GM18502 (cell line): ENCODE results near the gene SIPA1L3.

Experiments
- ATAC-seq: cut with Tn5 transposase; IDR thresholded peaks from one replicate; pipeline ENCODE4 v1.9.1; 2021; ENCODE audit warnings: mild to moderate bottlenecking; ENCODE audit not compliant: unreplicated experiment, poor library complexity

Gene SIPA1L3

DNA sequence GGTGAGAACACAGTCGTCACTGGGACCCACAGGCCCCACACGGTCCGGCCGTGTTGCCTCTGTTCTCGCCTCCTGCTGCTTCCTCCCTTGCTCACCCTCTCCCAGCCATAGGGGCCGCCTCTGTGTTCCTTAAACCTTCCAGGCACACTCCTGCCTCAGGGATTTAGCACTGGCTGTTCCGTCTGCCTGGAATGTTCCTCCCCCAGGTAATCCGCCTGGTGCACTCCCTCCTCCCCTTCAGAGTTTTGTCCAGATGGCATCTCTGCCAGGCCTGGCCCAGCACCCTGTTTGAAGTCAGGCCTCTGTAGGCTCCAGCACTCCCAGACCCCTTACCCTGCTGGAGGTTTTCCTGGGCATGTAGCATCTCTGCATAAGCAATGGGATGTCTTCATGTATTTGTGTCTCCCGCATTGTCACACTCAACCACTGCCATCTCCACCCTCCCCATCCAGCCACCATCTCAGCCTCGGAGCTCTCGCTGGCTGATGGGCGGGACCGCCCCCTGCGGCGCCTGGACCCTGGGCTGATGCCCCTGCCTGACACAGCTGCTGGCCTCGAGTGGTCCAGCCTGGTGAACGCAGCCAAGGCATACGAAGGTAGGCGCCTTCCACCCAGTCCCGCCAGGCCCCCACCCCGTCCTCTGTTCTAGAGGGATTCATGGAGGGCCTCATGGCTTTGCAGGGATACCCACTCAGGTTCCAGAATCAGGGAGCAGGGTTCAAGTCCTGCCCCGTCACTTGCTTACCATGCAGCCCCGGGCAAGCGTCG is 291.1 kb downstream of the SIPA1L3 start:
- ATAC-seq = no peak

DNA sequence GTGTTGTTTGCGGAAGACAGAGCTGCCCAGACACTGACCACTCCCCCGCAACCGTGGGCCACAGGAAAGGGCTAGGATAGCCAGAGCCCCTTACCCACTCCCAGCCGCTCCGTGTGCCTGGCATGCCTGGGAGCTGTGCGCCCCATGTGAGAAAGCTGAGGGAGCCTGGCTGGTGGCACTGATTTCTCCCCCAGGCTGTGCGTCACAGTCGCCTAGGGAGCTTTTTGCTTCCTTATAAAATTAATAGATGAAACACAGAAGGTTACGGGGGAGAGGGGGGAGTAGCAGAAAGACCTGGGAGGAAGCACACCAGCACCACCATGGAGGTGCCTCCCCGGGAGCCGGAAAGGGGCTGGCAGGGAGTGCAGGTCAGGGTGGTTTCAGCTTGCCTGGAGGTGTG is 292.3 kb downstream of the SIPA1L3 start:
- no peak for ATAC-seq

DNA sequence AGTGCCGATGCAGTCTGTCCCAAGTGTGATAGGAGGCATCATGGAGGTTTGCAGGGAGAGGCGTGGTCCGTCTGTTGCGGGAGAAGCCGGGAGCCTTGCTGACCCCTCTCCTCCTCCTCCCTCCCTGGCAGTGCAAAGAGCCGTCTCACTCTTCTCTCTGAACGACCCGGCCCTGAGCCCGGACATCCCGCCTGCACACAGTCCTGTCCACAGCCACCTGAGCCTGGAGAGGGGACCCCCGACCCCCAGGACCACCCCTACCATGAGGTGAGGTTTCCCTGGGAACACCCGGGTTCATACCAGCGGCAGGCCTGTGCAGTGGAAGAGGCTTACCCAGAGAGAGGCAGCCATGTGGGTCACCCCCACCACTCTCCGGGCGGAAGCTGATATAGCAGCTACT is 294.7 kb downstream of the SIPA1L3 start:
- ATAC-seq = no peak

DNA sequence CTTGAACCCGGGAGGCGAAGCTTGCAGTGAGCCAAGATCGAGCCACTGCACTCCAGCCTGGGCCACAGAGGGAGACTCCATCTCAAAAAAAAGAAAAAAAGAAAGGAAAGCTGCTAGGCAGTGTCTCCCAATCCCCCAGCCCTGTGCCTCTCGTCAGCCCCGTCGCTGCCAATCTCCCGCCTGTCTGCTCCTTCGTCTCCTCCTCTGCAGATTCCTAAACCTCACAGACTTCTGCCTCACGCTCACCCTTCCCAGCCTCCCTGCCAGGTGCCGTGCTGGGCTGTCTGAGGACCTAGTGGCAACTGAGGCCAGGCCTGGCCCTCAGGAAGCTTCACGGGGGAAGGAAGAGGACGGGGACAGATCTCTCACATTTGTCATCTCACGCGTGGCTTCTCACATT is 295.5 kb downstream of the SIPA1L3 start:
- no peak for ATAC-seq

DNA sequence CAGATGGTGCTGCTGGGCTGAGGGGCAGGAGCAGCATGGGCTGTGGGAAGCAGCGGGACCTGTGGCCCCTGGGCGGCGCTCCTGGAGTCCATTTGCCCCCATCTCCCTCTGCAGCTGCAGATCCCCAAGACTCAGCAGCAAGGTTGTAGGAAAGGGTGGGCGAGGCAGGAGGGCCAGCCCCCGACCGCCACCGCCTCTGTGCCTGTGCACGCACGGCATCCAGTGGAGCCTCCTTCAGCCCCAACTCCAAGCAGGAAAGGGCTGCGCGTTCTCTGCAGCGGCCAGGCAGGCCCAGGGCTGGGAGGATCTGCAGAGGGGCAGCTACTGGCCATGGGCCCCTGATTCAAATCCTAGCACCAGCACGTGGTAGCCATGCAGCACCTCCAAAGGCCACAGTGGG is 296.2 kb downstream of the SIPA1L3 start:
- no peak for ATAC-seq

DNA sequence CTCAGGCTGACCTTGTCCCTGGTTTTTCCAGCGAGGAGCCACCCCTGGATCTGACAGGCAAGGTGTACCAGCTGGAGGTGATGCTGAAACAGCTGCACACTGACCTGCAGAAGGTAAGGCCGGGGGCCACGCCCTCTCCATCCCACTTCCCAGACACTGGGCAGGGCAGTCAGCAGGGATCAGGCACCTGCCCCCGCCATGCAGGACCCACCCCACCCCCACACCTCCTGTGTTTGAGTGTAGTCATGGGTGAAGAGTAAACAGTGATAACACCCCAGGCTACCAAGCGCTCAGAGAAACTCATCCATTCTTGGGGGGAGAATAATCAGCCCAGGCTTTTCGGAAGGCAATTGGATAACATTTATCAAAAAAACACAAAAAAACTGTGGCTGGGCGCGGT is 297.1 kb downstream of the SIPA1L3 start:
- ATAC-seq = no peak

DNA sequence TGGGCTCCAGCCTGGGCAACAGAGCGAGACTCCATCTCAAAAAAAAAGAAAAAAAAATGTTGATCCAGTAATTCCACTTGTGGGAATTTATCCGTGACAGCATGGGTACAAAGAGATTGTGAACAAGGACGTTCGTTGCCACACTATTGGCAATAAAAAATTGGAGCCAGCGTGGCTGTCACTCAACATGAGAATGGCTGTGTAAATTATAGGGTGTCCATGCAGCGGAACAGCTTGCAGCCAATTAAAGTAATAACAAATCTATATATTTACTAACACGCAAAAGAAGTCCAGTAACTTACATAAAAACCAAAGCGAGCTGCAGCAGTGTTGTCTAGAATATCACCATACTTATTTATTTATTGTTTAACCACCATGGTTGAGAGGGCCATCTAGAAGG is 297.7 kb downstream of the SIPA1L3 start:
- ATAC-seq = no peak

DNA sequence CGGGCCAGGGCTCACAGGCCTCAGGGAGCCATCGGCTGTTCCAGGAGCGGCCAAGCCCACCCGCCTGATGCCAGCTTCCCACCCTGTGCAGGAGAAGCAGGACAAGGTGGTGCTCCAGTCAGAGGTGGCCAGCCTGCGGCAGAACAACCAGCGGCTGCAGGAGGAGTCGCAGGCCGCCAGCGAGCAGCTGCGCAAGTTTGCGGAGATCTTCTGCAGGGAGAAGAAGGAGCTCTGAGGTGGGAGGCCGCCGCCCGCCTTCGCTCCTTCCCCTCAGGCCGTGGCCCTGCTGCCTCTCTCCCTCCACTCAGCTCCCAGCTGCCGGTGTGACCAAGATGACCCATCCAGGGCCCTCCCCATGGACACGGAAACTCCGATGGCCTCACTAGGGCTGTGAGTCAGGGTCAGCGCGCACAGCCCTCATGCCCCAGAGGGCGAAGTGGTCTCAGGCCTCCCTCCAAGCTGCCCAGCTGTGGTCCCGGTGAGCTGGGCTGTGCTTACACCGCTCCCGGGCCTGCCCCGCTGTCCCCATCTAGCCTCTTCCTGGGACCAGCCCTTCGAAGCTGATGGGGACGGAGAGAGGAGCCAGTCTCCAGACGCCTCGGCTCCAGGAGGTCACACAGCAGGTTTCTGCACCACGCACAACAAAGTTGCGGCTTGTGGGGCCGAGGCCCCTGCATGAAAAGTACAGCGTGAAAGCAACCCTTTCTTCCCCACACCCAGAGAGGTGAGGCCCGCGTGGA is 299.2 kb downstream of the SIPA1L3 start:
- no peak for ATAC-seq

DNA sequence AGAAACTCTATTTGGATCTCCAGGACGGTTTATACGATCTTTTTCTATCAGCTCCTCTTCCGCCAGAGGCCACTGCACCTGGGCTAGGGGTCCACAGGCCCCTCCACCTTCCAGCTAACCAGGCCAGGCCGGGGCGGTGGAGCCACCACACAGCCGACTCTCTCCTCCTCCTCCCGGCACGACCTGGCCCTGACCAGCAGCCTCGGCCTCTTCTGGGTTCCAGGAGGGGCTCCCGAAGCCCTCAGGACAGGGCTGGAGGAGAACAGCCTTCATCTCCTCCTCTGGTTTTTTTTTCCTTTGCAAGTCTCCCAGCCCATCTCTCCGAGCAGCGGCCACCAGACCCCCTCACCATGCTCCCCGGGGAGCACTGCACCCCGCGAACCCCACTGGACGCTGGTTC is 299.9 kb downstream of the SIPA1L3 start:
- ATAC-seq = no peak

DNA sequence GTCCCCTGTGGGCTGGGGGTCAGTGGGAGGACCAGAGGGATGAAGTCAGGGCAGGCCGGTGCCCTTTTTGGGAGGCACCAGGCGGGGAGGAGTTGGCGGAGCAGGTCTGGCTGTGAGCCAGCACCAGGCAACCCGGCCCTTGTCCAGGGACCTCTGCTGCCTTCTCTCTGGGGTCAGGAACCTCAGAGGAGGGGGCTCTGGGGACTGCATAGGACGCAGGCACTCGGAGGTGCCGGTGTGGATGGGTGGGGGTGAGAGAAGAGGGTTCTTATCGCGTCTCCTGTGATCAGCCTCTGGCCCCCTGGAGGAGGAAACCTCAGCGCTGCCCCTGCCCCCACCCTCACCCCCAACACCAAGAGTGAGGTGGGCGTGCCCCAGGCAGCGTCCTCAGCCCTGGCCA is 300.5 kb downstream of the SIPA1L3 start:
- ATAC-seq = no peak

DNA sequence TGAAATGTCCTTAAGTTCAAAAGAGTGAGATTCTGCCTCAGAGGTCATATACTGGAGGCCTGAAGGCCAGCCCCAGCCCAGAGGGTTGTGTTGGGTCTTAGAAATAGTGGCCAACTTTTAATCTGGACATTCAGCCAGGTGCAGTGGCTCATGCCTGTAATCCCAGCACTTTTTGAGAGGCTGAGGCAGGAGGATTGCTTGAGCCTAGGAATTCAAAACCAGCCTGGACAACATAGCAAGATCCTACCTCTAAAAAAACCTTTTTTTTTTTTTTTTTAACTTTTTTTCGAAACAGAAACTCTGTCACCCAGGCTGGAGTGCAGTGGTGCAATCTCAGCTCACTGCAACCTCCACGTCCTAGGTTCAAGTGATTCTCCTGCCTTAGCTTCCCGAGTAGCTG is 301.6 kb downstream of the SIPA1L3 start:
- ATAC-seq = no peak

DNA sequence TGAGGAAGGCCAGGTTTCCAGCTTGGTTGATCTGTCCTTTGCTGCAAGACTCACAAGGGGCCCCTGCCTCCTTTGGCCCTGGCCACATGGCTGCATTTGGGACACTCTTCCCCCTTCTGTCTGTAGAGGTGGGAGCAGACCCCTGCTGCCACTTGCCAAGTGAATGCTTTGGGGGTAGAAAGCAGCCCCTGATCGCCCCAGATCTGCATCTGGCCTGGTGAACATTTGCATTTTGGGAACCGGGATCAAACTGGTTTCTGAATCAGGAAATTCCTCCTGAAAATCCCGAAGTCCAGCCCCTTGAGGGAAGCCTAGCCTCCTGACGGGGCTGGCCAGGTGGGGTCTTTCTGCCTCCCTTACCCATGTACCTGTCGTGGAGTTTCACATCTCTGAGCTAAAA is 302.1 kb downstream of the SIPA1L3 start:
- ATAC-seq = no peak

DNA sequence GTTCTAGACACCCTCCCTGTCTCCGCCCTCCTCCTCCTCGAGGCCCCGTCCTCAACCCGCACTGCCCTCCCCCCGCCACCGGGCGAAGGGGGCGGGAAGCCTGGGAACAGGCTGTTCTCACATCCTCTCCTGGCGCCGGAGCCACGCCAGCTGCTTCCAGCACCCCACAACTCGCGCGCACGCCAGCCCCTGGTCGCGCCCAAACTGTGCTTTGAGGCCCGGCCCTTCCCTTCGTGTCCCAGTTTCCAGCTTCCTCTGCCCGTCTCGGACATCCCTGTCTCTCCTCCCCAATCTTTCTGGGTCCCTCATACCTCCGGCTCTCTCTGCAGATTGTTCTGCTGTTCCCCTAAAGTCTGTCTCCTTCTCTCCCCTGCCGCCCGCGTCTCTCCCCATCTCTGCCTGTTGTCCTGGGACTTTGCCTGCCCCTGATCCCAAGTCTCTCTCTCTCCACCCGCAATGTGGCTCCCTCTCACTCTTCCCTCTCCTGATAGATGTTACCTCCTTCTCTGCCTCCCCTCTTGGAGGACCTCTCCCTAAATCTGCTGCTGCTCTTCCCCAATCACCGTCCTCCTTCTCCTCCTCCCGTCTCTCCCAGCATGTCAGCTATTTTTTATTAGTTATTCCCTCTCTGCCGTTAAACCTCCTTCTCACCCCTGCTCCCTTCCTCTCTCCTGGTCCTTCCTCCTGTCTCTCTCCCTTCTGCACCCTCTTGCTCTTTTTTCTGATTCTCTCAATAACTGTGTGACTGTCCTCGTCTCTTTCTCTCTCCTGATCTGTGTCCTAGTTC is 302.9 kb downstream of the SIPA1L3 start:
- ATAC-seq = no peak

DNA sequence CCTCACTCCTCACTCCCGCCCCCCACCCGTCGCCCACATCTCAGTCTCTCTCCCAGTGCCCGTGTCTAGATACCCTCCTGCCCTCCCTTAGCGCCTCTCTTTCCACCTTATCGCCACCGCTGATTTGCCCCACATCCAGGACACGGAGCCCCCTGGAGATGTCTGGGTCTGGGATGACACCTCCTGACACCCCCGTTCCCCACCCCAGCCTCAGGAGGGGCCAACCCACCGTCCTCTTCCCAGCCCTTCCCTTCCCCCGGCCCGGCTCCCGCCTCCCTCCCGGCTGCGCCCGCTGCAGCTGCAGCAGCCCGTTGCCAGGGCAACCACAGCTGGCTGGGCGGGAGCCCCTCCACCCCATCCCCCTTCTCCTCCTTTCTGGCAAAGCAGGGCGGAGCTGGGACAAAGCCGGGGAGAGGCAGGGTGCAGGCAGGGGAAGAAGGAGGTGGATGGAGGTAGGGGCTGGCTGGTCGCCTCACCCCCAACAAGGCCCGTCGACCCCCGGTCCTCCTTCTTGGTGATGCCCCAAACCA is 303.5 kb downstream of the SIPA1L3 start:
- no peak for ATAC-seq

DNA sequence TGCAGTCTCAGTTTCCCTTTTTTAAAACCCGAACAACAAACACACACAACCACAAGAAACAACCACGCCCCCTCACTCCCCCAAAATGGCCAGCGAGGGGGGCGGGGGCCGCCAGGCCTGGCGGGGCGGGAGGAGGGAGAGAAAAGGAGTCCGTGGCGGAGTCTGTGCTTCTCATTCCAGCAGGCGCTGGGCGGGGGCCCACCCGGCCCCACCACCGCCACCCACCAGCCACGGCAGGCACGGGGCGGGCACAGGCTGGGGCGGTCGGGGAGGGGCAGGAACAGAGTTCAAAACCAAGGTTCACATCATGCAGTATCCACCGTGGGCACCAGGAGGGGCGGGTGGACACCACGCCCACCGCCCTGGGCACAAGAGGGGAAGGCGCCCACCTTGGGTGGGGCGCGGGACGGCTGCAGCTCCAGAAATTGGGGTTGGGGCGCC is 304.2 kb downstream of the SIPA1L3 start:
- ATAC-seq = no peak

DNA sequence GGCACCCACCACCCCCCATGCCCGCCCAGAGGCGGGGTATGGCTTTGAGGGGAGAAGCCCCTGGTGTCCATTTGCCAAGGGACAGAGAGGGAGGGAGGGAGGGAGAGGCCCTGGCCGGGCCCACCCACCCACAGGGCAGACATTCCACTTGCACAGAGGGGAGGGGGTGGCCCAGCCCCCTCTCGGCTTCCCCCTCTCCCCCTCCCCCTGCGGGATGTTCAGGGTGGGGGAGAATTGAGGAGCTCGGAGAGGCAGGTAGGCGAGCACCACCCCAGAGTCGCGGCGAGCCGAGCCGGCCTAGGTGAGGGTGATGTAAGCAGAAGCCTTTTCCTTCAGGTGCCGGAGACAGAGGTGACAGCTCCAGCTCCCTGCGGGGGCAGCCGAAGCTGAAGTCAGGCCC is 304.8 kb downstream of the SIPA1L3 start:
- no peak for ATAC-seq

DNA sequence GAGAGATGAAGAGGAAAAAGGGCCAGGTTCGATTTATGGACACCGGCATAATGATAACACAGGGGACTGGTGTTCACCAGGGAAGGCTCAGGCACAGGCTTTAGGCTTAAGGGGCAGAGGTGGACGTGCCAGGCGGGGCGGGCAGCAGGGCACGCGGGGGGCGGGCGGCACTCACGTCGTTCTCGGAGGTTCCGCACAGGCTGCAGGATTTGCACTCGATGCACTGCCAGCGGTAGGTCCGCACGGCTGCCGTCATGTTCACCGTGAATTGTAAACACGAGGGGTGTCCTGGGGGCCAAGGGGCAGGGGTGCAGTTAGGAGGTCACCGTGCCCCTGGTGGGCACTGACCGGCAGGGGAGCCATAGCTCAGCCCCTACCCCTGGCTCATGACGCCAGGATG is 306.5 kb downstream of the SIPA1L3 start:
- ATAC-seq = no peak

DNA sequence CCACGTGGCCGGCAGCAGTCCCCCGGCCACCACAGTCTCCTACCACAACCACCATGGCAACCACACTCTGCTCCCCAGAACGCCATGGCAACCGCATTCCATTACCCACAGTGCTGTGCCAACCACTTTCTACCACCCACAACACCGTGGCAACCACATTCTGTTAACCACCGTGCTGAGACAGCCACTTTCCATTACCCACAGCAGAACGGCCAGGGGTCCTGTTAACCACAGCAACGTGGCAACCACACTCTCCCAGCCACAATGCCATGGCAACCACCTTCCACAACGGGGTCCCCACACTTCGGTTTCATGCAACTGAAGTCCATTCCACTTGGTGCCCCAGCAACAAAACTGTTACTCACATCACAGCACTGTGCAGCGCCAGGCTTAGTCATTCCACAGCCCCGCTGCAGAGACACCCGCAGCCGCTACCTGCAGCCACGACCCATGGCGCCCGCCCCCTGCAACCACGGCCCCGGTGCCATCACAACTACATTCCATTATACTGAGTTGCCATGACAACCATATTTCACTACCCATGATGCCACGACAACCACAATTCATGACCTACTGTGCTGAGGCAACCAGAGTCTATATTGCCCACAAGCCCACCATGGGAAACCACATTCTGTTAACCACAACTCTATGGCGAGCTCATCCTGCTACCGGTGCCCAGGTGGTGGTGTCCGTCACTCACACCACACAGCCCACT is 307.1 kb downstream of the SIPA1L3 start:
- no peak for ATAC-seq

DNA sequence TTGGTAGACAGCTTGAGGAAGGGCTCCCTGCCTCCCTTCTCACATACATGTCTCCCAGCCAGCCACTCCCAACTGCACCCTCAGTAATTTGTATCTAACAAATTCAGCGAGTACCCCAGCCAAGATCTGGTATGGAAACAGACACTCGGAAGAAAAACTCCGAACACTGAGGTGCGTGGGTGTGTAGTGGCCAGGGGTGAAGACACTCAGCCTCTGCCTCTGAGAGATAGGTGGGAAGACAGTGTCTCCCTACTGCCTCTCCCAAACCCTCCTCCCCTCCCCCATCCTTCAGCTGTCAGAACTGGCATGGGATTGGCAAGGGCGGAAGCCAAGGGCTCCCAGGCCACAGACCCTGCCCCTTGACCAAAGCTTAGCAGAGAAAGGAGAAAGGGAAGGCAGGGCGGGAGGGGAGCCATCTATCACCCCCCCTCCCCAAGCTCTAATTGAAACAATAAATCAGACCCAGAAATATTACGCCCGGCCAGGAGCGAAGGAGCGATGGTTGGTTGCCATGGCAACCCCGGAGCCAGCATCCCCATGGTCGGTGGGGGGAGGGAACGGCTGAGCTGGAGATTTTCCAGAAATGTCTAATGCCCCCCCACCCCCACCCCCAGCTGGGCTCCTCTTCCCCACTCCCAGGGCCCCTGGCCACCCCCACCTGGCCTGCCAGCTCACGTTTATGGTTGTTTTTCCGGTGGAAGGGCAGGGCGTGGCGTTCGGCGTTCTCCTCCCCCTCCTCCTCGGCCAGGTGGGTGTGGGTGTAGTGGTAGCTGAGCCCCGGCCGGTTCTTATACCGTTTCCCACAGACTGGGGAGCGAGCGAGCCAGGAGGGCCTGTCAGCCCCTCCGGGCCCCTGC is 310.0 kb downstream of the SIPA1L3 start:
- ATAC-seq = no peak
